Activated CD4-positive, alpha-beta T cell treated with anti-CD3 and anti-CD28 coated beads for 48 hours (primary cell): ENCODE data around the gene AFF3.

Experiments
- DNase-seq: peaks from one replicate; pipeline ENCODE4 v3.0.0-alpha.2; 2020

Gene AFF3

GRCh38 chr2:99571021-99571420 lies 571.4 kb downstream of the AFF3 start:
- DNase-seq, result no peak

- DNase-seq, result no peak
Measured at GRCh38 chr2:99569386-99569785, 573.0 kb downstream of the AFF3 start.

GRCh38 chr2:99565227-99565626 lies 577.2 kb downstream of the AFF3 start:
- DNase-seq, result no peak

GRCh38 chr2:99562516-99562915 lies 579.9 kb downstream of the AFF3 start:
- DNase-seq, result no peak

- DNase-seq, result no peak
Measured at GRCh38 chr2:99561804-99562203, 580.6 kb downstream of the AFF3 start.

- peak; percentile 92 for DNase-seq
Measured at GRCh38 chr2:99559075-99559662, 583.2 kb downstream of the AFF3 start.

- no peak for DNase-seq
Measured at GRCh38 chr2:99555404-99555803, 587.0 kb downstream of the AFF3 start.

GRCh38 chr2:99554871-99555270 lies 587.5 kb downstream of the AFF3 start:
- no peak for DNase-seq

- DNase-seq, result no peak
Measured at GRCh38 chr2:99554238-99554637, 588.2 kb downstream of the AFF3 start.

- DNase-seq, result no peak
Measured at GRCh38 chr2:99552529-99552928, 589.9 kb downstream of the AFF3 start.

- DNase-seq, result no peak
Measured at GRCh38 chr2:99550368-99550767, 592.0 kb downstream of the AFF3 start.

- DNase-seq, result no peak
Measured at GRCh38 chr2:99545604-99546003, 596.8 kb downstream of the AFF3 start.

- no peak for DNase-seq
Measured at GRCh38 chr2:99545066-99545465, 597.3 kb downstream of the AFF3 start.

GRCh38 chr2:99544608-99545007 lies 597.8 kb downstream of the AFF3 start:
- DNase-seq, result no peak

GRCh38 chr2:99543247-99543646 lies 599.1 kb downstream of the AFF3 start:
- no peak for DNase-seq

- no peak for DNase-seq
Measured at GRCh38 chr2:99537910-99538485, 604.4 kb downstream of the AFF3 start.

GRCh38 chr2:99524056-99524455 lies 618.3 kb downstream of the AFF3 start:
- DNase-seq, result no peak

- DNase-seq, result no peak
Measured at GRCh38 chr2:99522157-99522556, 620.2 kb downstream of the AFF3 start.

GRCh38 chr2:99520813-99521212 lies 621.6 kb downstream of the AFF3 start:
- no peak for DNase-seq

- no peak for DNase-seq
Measured at GRCh38 chr2:99520195-99520594, 622.2 kb downstream of the AFF3 start.

GRCh38 chr2:99514357-99514756 lies 628.0 kb downstream of the AFF3 start:
- no peak for DNase-seq

GRCh38 chr2:99512181-99512591 lies 630.2 kb downstream of the AFF3 start:
- no peak for DNase-seq

- no peak for DNase-seq
Measured at GRCh38 chr2:99509387-99509786, 633.0 kb downstream of the AFF3 start.

GRCh38 chr2:99507937-99508818 lies 634.2 kb downstream of the AFF3 start:
- DNase-seq, result no peak
